Thymus (tissue), 14 donors: ENCODE measurements around the gene SEL1L2. TPM values are rescaled to one million over a fixed set of nuclear protein-coding genes. Genes with fewer than 3 reads are reported as not detected.
A peak's percentile ranks its signal among the peaks of the same experiment; 100 is the strongest.

Experiments used
- DNase-seq, 9 donors: peaks; one replicate each; pipeline ENCODE4 v3.0.0-alpha.2; 2013; ENCODE audit warnings: low spot score in 9 of 9, low read depth in 6 of 9, missing footprints in 1 of 9
- H3K27ac ChIP-seq, 2 donors: one replicate each; pipeline ENCODE4 v1.5.1; 2013; ENCODE audit warnings: control low read depth in 1 of 2, low read depth in 1 of 2, low read length in 1 of 2, mild to moderate bottlenecking in 1 of 2, moderate library complexity in 1 of 2
- H3K27me3 ChIP-seq, 2 donors: one replicate each; pipeline ENCODE4 v1.5.1; 2013; ENCODE audit warnings: low read length in 1 of 2; ENCODE audit not compliant: control insufficient read depth in 2 of 2, insufficient read depth in 1 of 2
- H3K36me3 ChIP-seq, 2 donors: one replicate each; pipeline ENCODE4 v1.5.1; 2013; ENCODE audit warnings: low read length in 1 of 2, mild to moderate bottlenecking in 1 of 2, moderate library complexity in 1 of 2; ENCODE audit not compliant: control insufficient read depth in 2 of 2, insufficient read depth in 2 of 2
- H3K4me1 ChIP-seq, 2 donors: one replicate each; pipeline ENCODE4 v1.5.1; 2013; ENCODE audit warnings: low read length in 2 of 2; ENCODE audit not compliant: control insufficient read depth in 2 of 2, insufficient read depth in 2 of 2
- H3K4me3 ChIP-seq, 2 donors: one replicate each; pipeline ENCODE4 v1.5.1; 2013; ENCODE audit warnings: low read length in 2 of 2, control low read depth in 1 of 2, mild to moderate bottlenecking in 1 of 2
- H3K9me3 ChIP-seq, 2 donors: one replicate each; pipeline ENCODE4 v1.5.1; 2013; ENCODE audit warnings: low read length in 1 of 2, mild to moderate bottlenecking in 1 of 2; ENCODE audit not compliant: control insufficient read depth in 2 of 2, insufficient read depth in 1 of 2
- WGBS: extraction: QIAGEN DNeasy Blood & Tissue Kit; methylation state at CpG from one replicate; pipeline ENCODE4 v1.1.7; 2013; 5-methylcytosine and 5-hydroxymethylcytosine counted together
- long read RNA-seq, 10 donors: transcript quantifications; one replicate each; lab custom pipeline, GENCODE V29; 2026
- polyA plus RNA-seq: library from polyadenylated mRNA; stranded (reverse); fragments of 200-250 nt; gene quantifications from one replicate; pipeline ENCODE4 v1.2.3, GENCODE V29; 2013
- total RNA-seq: library from RNA; stranded (reverse); fragments of 120-200 nt; gene quantifications from one replicate; pipeline ENCODE4 v1.2.4, GENCODE V29; 2013
- donor health status: healthy.

SEL1L2 gene, protein sequence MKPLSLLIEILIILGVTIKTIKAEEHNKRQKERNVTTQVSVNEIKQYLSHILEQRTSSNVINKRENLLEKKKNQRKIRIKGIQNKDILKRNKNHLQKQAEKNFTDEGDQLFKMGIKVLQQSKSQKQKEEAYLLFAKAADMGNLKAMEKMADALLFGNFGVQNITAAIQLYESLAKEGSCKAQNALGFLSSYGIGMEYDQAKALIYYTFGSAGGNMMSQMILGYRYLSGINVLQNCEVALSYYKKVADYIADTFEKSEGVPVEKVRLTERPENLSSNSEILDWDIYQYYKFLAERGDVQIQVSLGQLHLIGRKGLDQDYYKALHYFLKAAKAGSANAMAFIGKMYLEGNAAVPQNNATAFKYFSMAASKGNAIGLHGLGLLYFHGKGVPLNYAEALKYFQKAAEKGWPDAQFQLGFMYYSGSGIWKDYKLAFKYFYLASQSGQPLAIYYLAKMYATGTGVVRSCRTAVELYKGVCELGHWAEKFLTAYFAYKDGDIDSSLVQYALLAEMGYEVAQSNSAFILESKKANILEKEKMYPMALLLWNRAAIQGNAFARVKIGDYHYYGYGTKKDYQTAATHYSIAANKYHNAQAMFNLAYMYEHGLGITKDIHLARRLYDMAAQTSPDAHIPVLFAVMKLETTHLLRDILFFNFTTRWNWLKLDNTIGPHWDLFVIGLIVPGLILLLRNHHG
- total RNA-seq (not detected), polyA plus RNA-seq (0.16 TPM)
- long read RNA-seq, donor 1: 0 reads
- long read RNA-seq, donor 2: 0 reads
- long read RNA-seq, donor 3: 0 reads
- long read RNA-seq, donor 4: 0 reads
- long read RNA-seq, donor 5: 0 reads
- long read RNA-seq, donor 6: 0 reads
- long read RNA-seq, donor 7: 0 reads
- long read RNA-seq, donor 8: 0 reads
- long read RNA-seq, donor 9: 0 reads
- long read RNA-seq, donor 10: 0 reads

DNA sequence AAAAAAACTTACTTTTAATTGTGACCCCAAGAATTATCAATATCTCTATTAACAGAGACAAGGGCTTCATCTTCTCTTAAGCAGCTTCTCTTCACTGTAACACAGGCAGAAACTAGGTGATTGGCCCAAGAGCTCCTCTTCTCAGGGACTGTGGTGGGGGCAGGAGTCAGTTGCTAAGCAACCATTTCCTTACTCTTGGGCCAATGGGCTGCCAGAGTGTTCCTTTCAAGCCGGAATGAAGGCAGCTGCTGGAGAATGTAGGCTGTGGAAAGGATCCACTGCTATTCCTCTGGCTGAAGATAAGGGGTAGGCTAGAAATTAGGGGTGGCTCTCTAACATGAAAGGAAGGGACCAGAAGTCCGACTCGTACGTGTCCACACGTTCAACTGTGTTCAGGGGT, at the start of gene SEL1L2:
Gene SEL1L2 (minus strand): TSS at position 150 of the 400 bp plus-strand sequence. CDS start 80 bp downstream, at position 70.
- Histone ChIP-seq H3K4me1 (no peaks in the 10 kb centered on the region), H3K36me3 (no peaks in the 10 kb centered on the region), H3K27ac (no peak within 1 kb of the TSS), H3K4me3 (no peak within 1 kb of the TSS), H3K27me3 (peaks cover 6 to 10% of the 10 kb centered on the region in 2 donors), H3K9me3 (peaks cover 7 to 10% of the 10 kb centered on the region in 2 donors)
- WGBS: 51% methylated on average over 5 of the region's 5 CpGs
- no peak for DNase-seq

DNA sequence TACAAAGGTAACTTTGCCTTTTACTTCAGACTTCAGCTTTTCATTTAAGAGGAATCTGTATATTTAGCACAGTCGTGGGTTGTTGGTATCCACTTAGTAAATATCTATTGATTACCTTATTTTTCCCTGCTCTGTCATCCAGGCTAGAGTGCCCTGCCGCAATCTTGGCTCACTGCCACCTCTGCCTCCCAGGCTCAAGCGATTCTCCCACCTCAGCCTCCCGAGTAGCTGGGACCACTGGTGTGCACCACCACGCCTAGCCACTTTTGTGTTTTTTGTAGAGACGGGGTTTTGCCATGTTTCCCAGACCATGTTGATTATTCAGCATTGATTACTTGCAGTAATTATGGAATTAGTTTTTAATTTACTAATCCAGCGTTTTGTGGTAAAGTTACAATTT, 46.2 kb upstream of the SEL1L2 start:
- Histone ChIP-seq H3K4me3 (no peak overlapping the region), H3K27ac (no peak overlapping the region), H3K9me3 (no peaks in the 10 kb centered on the region), H3K27me3 (no peaks in the 10 kb centered on the region), H3K36me3 (no peaks in the 10 kb centered on the region), H3K4me1 (no peaks in the 10 kb centered on the region)
- no peak for DNase-seq
- 96% methylated on average over 7 of the region's 7 CpGs for WGBS

DNA sequence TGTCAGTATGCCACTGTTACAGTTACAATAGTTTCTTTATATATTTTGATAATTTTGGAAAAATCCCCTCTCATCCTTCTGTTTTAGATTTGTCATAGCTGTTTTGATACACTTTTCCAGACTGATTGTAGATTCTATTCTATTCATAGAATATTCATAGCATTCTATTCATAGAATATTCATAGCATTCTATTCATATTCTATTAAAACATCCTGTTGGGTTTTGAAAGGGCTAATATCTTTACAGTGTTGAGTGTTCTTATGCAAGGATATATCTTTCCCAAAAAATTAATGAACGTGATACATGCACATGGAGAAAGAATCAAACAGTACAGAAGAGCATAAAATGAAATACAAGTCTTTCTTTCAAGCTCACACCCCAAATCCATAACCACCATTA, 42.9 kb upstream of the SEL1L2 start:
- Histone ChIP-seq H3K9me3 (no peaks in the 10 kb centered on the region), H3K36me3 (no peaks in the 10 kb centered on the region), H3K27me3 (no peaks in the 10 kb centered on the region), H3K27ac (no peak overlapping the region), H3K4me1 (no peaks in the 10 kb centered on the region), H3K4me3 (no peak overlapping the region)
- WGBS: 89% methylated on average over 1 of the region's 1 CpG
- no peak for DNase-seq

DNA sequence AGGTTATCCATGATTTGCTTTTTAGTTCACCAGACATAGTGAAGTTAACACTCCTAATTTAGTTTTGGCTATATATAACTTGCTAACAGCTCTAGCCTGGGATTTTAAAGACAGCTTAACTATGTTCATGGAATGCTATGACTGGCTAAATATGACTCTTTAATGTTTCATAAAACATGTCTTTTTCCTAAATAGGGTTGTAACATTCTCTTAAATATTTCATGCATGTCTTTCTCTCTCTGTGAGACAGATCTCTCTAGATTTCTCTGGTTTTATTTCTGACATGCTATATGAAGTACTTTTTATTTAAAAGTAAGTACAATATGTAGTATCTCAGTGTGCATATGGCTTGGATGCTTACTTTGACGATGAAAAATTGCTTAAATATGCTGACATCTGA, 40.6 kb upstream of the SEL1L2 start:
- no peak for DNase-seq
- Histone ChIP-seq H3K4me3 (no peak overlapping the region), H3K27me3 (no peaks in the 10 kb centered on the region), H3K9me3 (no peaks in the 10 kb centered on the region), H3K4me1 (no peaks in the 10 kb centered on the region), H3K27ac (no peak overlapping the region), H3K36me3 (no peaks in the 10 kb centered on the region)
- 98% methylated on average over 1 of the region's 1 CpG for WGBS

DNA sequence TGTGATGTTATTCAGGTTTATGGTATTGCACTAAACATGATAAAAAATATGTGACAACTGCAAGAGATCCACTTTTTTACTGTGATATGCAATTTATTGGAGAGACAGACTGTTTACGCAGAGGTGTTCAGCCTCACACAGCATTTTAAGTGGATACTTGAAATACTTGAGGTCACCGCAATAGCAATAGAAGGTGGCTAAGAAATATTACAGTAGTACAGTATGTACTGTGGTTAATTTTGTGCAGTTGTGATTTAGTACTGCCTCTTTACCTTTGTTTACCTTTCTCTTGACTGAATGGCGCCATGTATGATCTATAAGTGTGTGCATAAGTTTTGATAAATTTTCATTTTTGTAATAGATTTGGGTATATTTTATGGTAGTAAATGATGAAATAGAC, 22.3 kb upstream of the SEL1L2 start:
- Histone ChIP-seq H3K9me3 (peaks cover 0 to 6% of the 10 kb centered on the region in 2 donors), H3K36me3 (no peaks in the 10 kb centered on the region), H3K27me3 (no peaks in the 10 kb centered on the region), H3K27ac (no peak overlapping the region), H3K4me1 (no peaks in the 10 kb centered on the region), H3K4me3 (no peak overlapping the region)
- WGBS: 98% methylated on average over 3 of the region's 3 CpGs
- no peak for DNase-seq

DNA sequence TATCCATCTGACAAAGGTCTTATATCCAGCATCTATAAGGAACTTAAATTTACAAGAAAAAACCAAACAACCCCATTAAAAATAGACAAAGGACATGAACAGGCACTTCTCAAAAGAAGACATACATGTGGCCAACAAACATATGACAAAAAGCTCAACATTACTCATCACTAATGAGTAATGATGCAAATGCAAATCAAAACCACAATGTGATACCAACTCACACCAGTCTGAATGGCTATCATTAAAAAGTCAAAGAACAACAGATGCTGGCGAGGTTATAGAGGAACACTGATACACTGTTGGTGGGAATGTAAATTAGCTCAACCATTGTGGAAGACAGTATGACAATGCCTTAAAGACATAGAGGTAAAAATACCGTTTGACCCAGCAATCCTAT, 18.8 kb upstream of the SEL1L2 start:
- no peak overlapping the region for H3K27ac ChIP-seq
- no peak for DNase-seq
- no peaks in the 10 kb centered on the region for H3K27me3 ChIP-seq
- 67% methylated on average over 2 of the region's 2 CpGs for WGBS
- H3K4me3 ChIP-seq: no peak overlapping the region
- H3K9me3 ChIP-seq: peaks cover 0 to 6% of the 10 kb centered on the region in 2 donors
- H3K4me1 ChIP-seq: no peaks in the 10 kb centered on the region
- H3K36me3 ChIP-seq: no peaks in the 10 kb centered on the region

DNA sequence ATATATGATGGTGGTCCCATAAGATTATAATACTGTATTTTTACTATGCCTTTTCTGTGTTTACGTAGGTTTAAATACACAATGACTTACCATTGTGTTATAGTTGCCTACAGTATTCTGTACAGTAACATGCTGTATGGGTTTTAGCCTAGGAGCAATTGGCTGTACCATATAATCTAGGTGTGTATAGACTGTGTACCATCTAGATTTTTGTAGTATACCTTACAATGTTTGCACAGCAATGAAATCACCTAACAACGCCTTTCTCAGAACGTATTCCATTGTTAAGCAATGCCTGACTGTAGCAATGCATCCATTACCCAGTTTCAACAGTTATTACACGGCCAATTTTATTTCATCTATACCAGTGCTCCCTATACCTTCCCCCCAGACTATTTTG, 15.6 kb upstream of the SEL1L2 start:
- no peak overlapping the region for H3K27ac ChIP-seq
- no peaks in the 10 kb centered on the region for H3K4me1 ChIP-seq
- H3K36me3 ChIP-seq: no peaks in the 10 kb centered on the region
- 97% methylated on average over 4 of the region's 4 CpGs for WGBS
- no peak overlapping the region for H3K4me3 ChIP-seq
- no peaks in the 10 kb centered on the region for H3K9me3 ChIP-seq
- no peaks in the 10 kb centered on the region for H3K27me3 ChIP-seq
- DNase-seq: no peak

DNA sequence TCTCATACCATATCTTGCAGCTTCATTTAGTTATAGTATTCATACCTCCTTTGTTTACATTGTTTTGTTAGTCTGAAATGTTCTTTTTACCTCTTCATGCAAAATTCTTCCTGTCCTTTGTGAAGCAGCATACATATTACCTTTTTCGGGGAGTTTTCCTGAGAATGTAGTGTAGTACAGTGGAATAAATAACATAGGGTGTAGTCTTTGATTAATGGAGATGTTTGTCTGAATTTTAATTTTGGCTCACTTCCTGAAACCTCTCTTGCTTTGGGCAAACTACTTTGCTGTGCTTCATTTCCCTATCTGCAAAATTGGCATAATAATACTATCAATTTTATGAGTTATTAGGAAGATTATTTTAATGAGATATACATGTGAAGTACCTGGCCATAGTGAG, 10.5 kb upstream of the SEL1L2 start:
- peaks cover 5 to 10% of the 10 kb centered on the region in 2 donors for H3K27me3 ChIP-seq
- WGBS: 97% methylated on average over 1 of the region's 1 CpG
- no peak overlapping the region for H3K4me3 ChIP-seq
- H3K36me3 ChIP-seq: no peaks in the 10 kb centered on the region
- no peak overlapping the region for H3K27ac ChIP-seq
- no peaks in the 10 kb centered on the region for H3K4me1 ChIP-seq
- peaks cover 0 to under 1% of the 10 kb centered on the region in 2 donors for H3K9me3 ChIP-seq
- no peak for DNase-seq

DNA sequence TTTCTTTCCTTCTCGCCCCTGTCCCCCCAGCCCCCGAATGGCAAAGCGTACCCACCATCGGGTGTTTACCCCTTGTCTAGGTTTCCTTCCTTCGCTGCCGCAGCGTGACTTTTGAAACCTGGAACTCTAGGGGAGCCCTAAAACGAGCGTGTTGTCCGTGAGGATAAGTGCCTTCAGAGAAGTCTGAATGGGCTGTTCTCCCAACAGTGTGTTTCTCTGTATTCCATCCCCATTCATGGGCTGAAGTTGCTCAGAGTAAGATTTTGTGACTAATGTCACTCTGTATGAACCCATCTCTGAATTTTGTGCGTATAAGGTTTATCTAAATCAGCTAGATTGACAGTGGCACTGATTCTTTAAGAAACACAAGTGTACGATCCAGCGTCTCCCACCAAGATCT, 5.9 kb upstream of the SEL1L2 start:
- H3K36me3 ChIP-seq: no peaks in the 10 kb centered on the region
- H3K9me3 ChIP-seq: peaks cover 9 to 10% of the 10 kb centered on the region in 2 donors
- no peak overlapping the region for H3K27ac ChIP-seq
- 14% methylated on average over 13 of the region's 13 CpGs for WGBS
- no peaks in the 10 kb centered on the region for H3K4me1 ChIP-seq
- peaks cover 16 to 23% of the 10 kb centered on the region in 2 donors for H3K27me3 ChIP-seq
- H3K4me3 ChIP-seq: peak overlapping the region in 1 of 2 donors; percentile 37
- DNase-seq: no peak
